ENCODE results near the gene C20orf204. TPM values are rescaled to one million over a fixed set of nuclear protein-coding genes. Genes with fewer than 3 reads are reported as not detected.
A peak's percentile ranks its signal among the peaks of the same experiment; 100 is the strongest.

Gene C20orf204
- total and polyA plus RNA-seq, 4 donors = 0.07 to 0.59 (median 0.12) TPM

GRCh38 chr20:64080813-64081623 lies 45.0 kb downstream of the C20orf204 start:
- Histone ChIP-seq H3K9me3 (ENCODE audit: control insufficient read depth in 4 of 4, low read length in 3 of 4) (no peaks in the 10 kb centered on the region), H3K36me3 (ENCODE audit: control insufficient read depth in 4 of 4, insufficient read depth in 3 of 4, low read depth in 1 of 4, low read length in 3 of 4) (no peaks in the 10 kb centered on the region), H3K4me3 (ENCODE audit: low read depth in 1 of 3, low read length in 3 of 3) (peak overlapping the region in 1 of 3 donors; percentile 61), H3K4me1 (ENCODE audit: control insufficient read depth in 4 of 4, insufficient read depth in 4 of 4, low read length in 3 of 4) (peaks cover 14 to 35% (median 19%) of the 10 kb centered on the region in 4 donors), H3K27ac (ENCODE audit: low read depth in 1 of 2, low read length in 2 of 2) (no peak overlapping the region), H3K9ac (ENCODE audit: low read depth in 1 of 2, low read length in 2 of 2) (no peak overlapping the region), H3K27me3 (ENCODE audit: control insufficient read depth in 4 of 4, insufficient read depth in 4 of 4, low read length in 3 of 4) (peaks cover 0 to 6% (median 0%) of the 10 kb centered on the region in 4 donors)
- DNase-seq (ENCODE audit: low spot score) = no peak
- 78% methylated on average over 17 of the region's 17 CpGs for WGBS
- no peak for TF ChIP-seq HNF4G (IDR thresholded peaks at IDR 0.05)
- TF ChIP-seq CTCF (IDR thresholded peaks at IDR 0.05; ENCODE audit: low read depth, low read length, missing input control) = no peak
- no peak for TF ChIP-seq ZBTB33 (IDR thresholded peaks at IDR 0.05)
- no peak for TF ChIP-seq NR2F2 (IDR thresholded peaks at IDR 0.05)
- no peak for TF ChIP-seq SP1 (IDR thresholded peaks at IDR 0.05)
- no peak for TF ChIP-seq RXRA (IDR thresholded peaks at IDR 0.05)
- no peak for TF ChIP-seq REST (IDR thresholded peaks at IDR 0.05)
- no peak for TF ChIP-seq FOXA1 (IDR thresholded peaks at IDR 0.05)
- TF ChIP-seq ATF3 (IDR thresholded peaks at IDR 0.05) = no peak
- no peak for TF ChIP-seq FOXA2 (IDR thresholded peaks at IDR 0.05)
- TF ChIP-seq MAX (IDR thresholded peaks at IDR 0.05) = no peak
- TF ChIP-seq HNF4A (conservative IDR thresholded peaks at IDR 0.05) = no peak
- no peak for TF ChIP-seq JUND (IDR thresholded peaks at IDR 0.05)
- TF ChIP-seq EGR1 (IDR thresholded peaks at IDR 0.05; ENCODE audit: low read depth in 2 of 2) = no peak
- TF ChIP-seq TAF1 (conservative IDR thresholded peaks at IDR 0.05) = no peak
- TF ChIP-seq YY1 (IDR thresholded peaks at IDR 0.05) = no peak
- TF ChIP-seq RAD21 (IDR thresholded peaks at IDR 0.05) = no peak
